SW 1271 (cell line): ENCODE results near the gene PALM.

Experiments
- DNase-seq, 2 experiments: peaks; one replicate each; lab custom pipeline; 2025; lab: John Stamatoyannopoulos, UW

Gene PALM

GRCh38 chr19:782878-783668, 74.3 kb downstream of the PALM start:
- DNase-seq = no peak

- no peak for DNase-seq
Measured at GRCh38 chr19:784541-784940, 75.8 kb downstream of the PALM start.

GRCh38 chr19:787536-787935, 78.8 kb downstream of the PALM start:
- DNase-seq = no peak

- no peak for DNase-seq
Measured at GRCh38 chr19:788686-788982, 79.9 kb downstream of the PALM start.

- DNase-seq = no peak
Measured at GRCh38 chr19:788983-789700, 80.4 kb downstream of the PALM start.

GRCh38 chr19:789701-790060, 80.9 kb downstream of the PALM start:
- no peak for DNase-seq

- no peak for DNase-seq
Measured at GRCh38 chr19:791007-791566, 82.4 kb downstream of the PALM start.

GRCh38 chr19:791567-792305, 83.0 kb downstream of the PALM start:
- DNase-seq = no peak

- no peak for DNase-seq
Measured at GRCh38 chr19:792306-792885, 83.7 kb downstream of the PALM start.

- no peak for DNase-seq
Measured at GRCh38 chr19:793806-794205, 85.1 kb downstream of the PALM start.

GRCh38 chr19:795073-795611, 86.4 kb downstream of the PALM start:
- no peak for DNase-seq

- no peak for DNase-seq
Measured at GRCh38 chr19:795691-796581, 87.2 kb downstream of the PALM start.

GRCh38 chr19:796692-797527, 88.2 kb downstream of the PALM start, which contains the start of gene PTBP1:
TSS of gene PTBP1 (plus strand) at chr19:797452. CDS start at chr19:797498, 46 bp downstream.
- DNase-seq = peak; percentile 98 to 99
